ENCODE results near the gene GFI1. TPM values are rescaled to one million over a fixed set of nuclear protein-coding genes. Genes with fewer than 3 reads are reported as not detected.

The GFI1 gene
- total RNA-seq, 1 experiment from 2014 or later, result 0.35 TPM

- DNase-seq (ENCODE audit: low spot score), result no peak
- Mint-ChIP-seq H3K9me3 (no peaks in the 10 kb centered on the region), H3K27ac (no peak overlapping the region), H3K36me3 (no peaks in the 10 kb centered on the region), H3K4me1 (no peaks in the 10 kb centered on the region), H3K27me3 (ENCODE audit: low read depth) (peaks cover 21% of the 10 kb centered on the region), H3K4me3 (no peak overlapping the region)
- no peak for ATAC-seq
- TF ChIP-seq NR3C1 (CRISPR knock-in tag; conservative IDR thresholded peaks at IDR 0.05; ENCODE audit: low read depth) (no peak), USF2 (CRISPR knock-in tag; IDR thresholded peaks at IDR 0.05) (no peak), IRF2 (CRISPR knock-in tag; IDR thresholded peaks at IDR 0.05; ENCODE audit: borderline replicate concordance, low read depth) (no peak), NR1H2 (CRISPR knock-in tag; IDR thresholded peaks at IDR 0.05) (no peak), GRHL2 (CRISPR knock-in tag; IDR thresholded peaks at IDR 0.05; ENCODE audit: insufficient replicate concordance, severe bottlenecking) (no peak), ZNF232 (CRISPR knock-in tag; IDR thresholded peaks at IDR 0.05) (no peak), NFATC4 (CRISPR knock-in tag; IDR thresholded peaks at IDR 0.05) (no peak), ARID4B (CRISPR knock-in tag; IDR thresholded peaks at IDR 0.05; ENCODE audit: borderline replicate concordance) (no peak), E2F5 (CRISPR knock-in tag; IDR thresholded peaks at IDR 0.05) (no peak), AFF4 (CRISPR knock-in tag; IDR thresholded peaks at IDR 0.05; ENCODE audit: borderline replicate concordance) (no peak), ATF3 (CRISPR knock-in tag; conservative IDR thresholded peaks at IDR 0.05) (no peak), NFE2L1 (CRISPR knock-in tag; IDR thresholded peaks at IDR 0.05) (no peak), ZNF416 (CRISPR knock-in tag; IDR thresholded peaks at IDR 0.05) (no peak), MXD4 (CRISPR knock-in tag; IDR thresholded peaks at IDR 0.05; ENCODE audit: borderline replicate concordance) (no peak), TP53 (CRISPR knock-in tag; IDR thresholded peaks at IDR 0.05) (no peak), ELF4 (CRISPR knock-in tag; IDR thresholded peaks at IDR 0.05; ENCODE audit: low read depth) (no peak), CREM (CRISPR knock-in tag; IDR thresholded peaks at IDR 0.05) (no peak), ZNF396 (CRISPR knock-in tag; IDR thresholded peaks at IDR 0.05; ENCODE audit: borderline replicate concordance) (no peak)
- ChIA-PET CTCF (no interaction called here), POLR2A (no interaction called here)
Measured at GRCh38 chr1:92494485-92495141, 7.9 kb upstream of the GFI1 start.

Data from WTC11 (cell line).